ENCODE results near the gene NEURL4.

NEURL4 gene

DNA sequence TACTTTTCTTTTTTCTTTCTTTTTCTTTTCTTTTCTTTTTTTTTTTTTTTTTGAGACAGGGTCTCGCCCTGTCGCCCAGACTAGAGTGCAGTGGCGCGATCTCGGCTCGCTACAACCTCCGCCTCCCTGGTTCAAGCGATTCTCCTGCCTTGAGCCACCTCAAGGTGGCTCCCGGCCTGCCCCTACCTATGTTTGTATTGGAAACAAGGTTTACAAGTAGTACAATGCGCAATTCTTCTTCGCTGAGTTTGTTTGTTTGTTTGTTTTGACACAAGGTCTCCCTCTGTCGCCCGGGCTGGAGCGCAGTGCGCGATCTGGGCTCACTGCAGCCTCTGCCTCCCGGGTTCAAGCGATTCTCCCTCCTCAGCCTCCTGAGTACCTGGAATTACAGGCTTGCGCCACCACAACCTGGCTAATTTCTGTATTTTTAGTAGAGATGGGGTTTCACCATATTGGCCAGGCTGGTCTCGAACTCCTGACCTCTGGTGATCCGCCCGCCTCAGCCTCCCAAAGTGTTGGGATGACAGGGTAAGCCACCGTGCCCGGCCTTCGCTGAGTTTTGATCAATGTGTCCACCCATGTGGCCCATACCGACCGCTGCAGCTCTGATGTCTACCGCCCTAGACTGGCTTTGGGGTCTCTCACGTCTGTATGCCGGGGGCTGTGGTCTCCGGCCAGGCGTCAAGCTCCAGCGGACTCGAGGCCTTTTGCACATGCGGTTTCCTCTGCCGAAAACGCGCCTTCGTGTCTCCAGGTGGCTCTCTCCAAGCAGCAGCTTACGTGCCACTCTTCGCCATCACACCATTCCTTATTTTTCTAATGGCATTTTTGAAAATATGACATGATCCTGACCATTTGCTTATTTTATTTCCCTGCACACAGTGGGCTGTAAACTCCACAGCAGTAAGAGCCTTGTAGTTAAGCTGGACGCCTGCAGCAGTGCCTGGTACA, 33.6 kb downstream of the NEURL4 start:
- no peak for FAIRE-seq

DNA sequence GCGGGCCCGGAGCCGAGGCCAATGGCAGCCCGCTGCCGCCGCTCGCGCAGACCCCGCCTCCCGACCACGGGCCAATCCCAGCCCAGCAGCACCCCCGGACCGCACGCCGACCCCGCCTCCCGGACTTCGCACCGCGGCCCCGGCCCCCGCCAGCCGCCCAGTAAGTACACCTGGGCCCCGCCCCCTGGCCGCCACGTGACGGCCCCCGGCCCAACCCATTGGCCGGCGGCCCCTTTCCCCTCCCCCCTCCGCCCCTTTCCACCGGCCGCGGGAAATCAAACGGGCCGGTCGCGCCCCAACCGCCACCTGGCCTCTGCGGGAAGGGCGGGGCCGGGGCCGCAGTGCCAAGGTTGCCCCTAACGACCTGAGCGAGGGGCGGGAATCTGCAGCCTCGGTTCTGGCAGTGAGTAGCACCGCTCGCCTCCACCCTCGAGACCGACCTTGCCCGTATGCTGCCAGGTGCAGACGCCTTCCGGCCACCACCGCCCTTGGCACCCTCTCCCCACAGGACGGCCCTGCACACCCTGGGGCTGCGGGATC, 34.5 kb downstream of the NEURL4 start, which contains the start of gene YBX2:
Gene YBX2 (minus strand): TSS at position 26 of the 540 bp plus-strand sequence. CDS start 139 bp downstream, outside the sequence.
- no peak for FAIRE-seq

DNA sequence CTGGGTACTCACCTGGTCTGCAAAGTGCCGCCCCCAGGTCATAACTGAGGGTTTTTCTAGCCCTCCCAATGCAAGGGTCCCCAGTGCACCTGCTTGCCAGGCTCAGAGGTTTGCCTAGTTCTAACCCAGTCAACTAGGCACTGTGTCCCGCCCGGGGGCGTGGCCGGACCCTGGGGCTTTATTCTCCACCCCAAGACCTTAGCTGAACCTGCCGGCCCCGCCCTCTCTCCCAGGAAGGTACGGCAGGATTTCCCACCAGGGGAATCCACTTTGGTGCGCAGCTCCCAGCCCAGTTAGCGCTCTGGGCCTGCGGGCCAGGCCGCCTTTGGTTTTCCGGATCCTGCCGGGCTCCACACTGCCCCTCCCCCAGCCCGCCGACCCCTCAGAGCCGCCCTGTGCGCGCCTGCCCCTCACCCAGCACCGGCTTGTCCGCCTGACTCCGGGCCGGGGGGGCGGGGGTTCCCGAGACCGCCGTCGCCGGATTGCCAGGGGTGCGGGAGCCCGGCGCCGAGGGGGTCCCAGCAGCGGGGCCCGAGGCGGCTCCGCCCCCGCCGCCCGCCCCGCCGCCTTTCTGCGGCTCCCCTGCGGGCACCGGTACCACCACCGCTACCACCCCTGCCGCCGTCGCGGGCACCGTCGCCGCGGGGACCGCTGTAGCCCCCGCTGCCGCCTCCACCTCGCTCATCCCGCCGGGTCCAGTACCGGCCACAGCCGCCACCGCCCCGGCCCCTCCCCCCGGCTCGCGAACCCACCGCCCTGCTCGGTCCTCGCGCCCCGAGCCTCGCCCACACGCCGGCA, 35.1 kb downstream of the NEURL4 start:
- no peak for FAIRE-seq

DNA sequence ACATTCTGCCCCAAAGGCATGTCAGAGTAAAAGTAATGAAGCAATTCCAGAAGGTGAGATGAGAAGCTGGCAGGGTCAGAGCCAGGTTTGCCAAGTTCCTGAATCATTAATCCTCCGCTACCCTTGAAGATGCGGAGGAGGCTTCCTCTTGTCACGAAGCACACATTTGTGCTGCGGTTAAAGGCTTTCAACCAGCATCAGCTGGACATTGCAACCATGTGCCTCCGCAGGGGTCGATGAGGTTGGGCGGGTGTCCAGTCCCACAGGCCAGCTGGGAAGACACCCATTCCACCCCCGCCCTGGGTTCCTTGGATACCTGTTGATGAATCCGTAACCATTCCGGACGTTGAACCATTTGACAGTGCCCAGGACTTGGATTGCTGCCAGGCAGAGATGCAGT, 36.0 kb downstream of the NEURL4 start:
- FAIRE-seq = no peak

DNA sequence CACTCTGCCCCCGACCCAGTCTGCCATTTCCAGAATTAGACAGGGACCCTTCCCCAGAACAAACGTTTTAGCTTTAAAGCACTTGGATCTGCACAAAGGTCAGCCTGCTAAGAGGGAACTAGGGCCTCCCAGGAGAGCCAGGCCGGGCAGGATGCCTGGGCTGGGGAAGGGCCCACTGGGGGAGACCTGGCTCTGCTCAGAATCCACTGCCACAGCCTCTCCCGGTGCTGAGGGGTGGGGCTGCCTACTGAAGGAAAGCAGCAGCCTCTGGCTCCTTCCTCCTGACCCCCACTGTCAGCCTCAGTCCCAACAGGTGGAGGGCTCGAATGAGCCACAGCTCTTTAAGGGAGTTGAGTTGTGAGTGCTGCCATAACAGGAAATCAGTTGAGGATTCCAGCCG, 36.4 kb downstream of the NEURL4 start:
- no peak for FAIRE-seq

DNA sequence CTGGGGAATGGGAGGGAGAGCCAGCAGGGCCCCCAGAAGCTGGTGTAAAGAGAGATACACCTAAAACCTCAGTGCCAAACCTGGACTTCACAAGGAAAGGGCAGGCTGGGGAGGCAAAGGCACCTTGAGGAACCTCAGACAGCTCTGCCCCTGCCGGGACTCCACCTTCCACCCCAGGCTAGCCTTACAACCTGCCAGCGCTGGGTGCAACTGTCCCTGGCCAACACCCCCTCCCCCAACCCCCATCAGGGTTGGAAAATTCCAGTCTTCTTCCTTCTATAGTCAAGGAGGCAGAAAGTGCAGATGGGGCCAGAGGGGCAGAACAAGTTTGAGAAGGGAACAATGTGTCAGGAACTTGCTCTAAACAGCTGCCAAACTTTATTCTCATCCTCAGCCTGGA, 36.9 kb downstream of the NEURL4 start:
- no peak for FAIRE-seq

DNA sequence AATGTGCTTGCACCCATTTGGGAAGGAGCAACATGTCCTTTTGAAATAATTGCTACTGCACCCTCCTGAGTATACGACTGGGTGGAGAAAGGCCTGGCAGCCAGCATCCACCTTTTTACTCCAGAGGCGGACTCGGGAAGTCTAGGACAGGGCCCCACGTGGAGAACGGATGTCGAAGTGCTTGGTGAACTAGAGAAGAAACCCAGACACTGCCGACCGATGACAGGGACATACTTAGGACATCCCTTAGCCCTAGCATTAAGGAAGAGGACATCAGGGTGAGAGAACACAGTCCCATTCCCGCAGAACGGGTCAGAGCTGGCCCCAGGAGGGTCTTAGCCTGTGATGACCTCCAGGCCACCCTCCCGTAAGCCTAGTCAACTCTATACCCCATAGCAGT, 38.5 kb downstream of the NEURL4 start:
- no peak for FAIRE-seq

DNA sequence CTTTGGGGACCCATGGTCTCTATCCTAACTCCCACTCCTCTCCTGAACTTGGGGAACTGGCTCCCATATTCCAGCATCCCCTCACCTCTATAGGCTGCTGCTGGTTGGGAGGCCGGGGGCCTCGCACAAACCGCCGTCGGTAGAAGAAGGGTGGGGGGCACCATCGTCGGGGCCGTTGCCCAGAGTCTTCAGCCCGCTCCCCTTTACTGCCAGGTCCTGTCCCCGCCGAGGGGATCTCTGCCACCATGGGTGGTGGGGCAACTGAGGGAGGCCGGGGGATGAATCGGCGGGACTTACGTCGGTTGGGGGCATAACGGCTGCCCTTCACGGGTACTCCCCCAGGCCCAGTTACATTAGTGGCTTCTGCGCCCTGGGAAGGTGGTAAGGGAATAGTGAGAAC, 39.0 kb downstream of the NEURL4 start:
- FAIRE-seq = no peak

DNA sequence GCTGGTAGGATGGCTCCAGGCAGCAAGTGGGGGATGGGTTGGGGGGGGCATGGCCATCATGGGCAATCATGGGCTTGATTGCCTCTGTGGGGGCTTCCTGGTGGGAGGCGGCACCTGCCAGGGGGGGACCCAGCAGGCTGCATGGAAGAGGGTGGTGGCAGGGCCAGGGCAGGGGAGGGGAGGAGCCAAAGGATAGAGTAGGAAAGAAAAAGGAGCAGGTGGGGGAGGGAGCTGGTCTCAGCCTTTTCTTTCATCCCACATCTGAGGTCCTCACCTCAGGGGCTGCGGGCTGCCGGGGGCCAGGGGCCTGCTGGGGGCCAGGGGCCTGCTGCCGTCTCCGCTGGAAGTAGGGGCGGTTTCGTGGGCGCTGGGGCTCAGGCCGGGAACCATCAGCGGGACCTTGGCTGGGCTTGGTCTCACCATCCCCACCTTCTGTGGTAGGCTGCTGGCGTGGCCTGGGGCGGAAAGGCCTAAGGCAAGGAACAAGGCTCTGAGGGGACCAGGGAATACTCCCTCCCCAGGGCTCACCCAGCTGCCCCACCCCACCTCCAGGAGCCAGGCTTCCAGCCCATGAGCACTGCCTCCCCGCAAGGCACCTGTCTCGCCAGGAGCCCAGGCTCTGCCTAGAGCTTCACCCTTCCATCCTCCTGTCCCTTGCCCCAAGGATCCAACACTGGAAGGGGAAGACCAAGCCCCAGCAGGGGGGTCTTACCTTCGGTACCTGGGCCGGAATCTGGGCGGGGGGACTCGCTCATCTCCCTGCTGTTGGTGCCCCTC, 39.7 kb downstream of the NEURL4 start:
- FAIRE-seq = no peak

DNA sequence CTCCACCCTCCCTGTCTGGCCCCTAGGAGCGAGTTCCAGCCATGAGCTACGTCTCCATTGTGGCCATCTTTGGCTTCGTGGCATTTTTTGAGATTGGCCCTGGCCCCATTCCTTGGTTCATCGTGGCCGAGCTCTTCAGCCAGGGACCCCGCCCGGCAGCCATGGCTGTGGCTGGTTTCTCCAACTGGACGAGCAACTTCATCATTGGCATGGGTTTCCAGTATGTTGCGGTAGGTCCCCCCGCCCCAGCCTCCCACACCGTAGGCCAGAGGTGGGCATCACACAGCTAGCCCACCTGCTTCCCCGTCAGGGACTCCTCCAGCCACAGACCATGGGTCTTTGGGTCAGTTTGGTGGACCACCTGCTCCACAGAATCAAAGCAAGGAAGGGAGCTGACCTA, 43.5 kb downstream of the NEURL4 start:
- no peak for FAIRE-seq

DNA sequence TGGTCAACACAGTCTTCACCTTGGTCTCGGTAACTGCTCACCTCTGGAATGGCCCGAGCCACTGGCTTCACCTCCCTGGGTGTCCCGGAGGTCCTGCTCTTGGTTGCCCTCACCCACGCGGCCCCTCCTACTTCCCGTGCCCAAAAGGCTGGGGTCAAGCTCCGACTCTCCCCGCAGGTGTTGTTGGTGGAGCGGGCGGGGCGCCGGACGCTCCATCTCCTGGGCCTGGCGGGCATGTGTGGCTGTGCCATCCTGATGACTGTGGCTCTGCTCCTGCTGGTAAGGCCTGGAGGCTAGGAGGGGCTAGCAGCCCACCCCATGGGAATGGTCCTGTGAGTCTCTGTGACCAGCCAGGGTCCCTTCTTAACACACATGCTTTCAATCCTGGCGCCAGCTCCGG, 44.2 kb downstream of the NEURL4 start:
- FAIRE-seq = no peak

DNA sequence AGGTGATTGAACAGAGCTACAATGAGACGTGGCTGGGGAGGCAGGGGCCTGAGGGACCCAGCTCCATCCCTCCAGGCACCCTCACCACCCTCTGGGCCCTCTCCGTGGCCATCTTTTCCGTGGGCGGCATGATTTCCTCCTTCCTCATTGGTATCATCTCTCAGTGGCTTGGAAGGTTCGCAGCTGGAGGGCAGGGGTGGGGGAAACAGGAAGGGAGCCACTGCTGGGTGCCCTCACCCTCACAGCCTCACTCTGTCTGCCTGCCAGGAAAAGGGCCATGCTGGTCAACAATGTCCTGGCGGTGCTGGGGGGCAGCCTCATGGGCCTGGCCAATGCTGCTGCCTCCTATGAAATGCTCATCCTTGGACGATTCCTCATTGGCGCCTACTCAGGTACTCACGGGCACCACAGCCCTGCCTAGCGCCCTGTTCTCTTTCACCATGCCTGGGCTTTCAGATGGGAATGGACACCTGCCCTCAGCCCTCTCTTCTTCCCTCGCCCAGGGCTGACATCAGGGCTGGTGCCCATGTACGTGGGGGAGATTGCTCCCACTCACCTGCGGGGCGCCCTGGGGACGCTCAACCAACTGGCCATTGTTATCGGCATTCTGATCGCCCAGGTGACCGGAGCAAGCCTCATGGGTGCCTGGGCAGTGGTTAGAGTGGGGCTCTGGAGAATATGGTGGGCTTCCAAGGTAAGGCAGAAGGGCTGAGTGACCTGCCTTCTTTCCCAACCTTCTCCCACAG, 45.5 kb downstream of the NEURL4 start:
- no peak for FAIRE-seq

DNA sequence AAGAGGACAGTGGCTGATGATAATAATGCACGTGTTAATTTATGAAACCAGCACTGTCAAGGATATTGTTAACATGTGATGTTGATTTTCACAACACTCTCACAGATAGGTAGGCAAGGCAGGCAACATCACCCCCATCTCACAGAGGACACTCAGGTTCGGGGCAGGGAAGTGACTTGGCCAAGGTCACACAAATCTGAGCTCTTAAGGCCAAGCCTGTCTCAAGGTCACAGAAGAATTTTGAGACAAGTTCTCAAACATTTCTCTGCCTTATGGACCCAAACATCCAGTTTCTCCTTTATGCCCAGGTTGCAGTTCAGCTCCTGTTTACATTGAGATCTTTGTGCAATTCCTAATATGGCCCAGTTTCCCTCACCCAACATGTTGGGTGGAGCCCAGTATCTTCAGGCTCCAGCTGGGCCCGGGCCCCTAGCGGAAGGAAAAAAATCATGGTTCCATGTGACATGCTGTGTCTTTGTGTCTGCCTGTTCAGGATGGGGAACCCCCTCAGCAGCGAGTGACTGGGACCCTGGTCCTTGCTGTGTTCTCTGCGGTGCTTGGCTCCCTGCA, 46.3 kb downstream of the NEURL4 start:
- no peak for FAIRE-seq

DNA sequence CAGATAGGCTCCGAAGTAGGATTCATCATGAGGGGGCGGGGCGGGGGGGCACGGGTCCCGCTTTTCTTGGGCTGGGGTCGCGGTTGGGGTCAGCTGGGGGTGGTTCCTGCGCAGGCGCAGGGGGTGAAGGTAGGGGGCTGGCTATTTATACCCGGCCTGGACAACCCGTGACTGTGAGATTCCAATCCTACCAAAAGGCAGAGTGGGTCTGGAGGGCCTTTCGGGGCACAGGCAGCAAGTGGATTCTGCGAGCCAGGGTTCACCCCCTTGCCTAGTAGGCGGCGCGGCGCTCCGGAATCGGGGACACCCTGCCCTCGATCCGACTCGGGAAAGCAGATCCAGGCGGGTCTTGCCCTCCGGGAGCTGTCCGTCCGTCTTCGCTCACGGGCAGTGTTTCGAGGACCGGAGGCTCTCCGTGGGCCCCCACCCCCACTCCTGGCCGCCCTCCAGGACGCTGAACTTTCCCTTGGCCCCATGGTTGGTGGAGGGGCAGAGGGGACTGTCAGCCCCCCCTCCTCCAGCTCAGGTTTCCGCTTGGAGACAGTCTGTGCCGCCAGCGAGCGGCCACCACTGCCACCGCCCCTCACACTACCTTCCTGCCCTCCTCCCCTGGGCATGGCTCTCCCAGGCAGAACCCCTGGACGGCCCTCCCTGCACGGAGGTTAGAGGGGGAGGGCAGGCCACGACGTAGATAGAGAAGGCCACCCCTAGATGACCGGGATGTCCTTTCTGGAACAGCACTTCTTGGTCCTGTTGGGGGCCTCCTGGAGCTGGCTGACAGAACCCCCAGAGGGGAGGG, 47.0 kb downstream of the NEURL4 start:
- FAIRE-seq = no peak

DNA sequence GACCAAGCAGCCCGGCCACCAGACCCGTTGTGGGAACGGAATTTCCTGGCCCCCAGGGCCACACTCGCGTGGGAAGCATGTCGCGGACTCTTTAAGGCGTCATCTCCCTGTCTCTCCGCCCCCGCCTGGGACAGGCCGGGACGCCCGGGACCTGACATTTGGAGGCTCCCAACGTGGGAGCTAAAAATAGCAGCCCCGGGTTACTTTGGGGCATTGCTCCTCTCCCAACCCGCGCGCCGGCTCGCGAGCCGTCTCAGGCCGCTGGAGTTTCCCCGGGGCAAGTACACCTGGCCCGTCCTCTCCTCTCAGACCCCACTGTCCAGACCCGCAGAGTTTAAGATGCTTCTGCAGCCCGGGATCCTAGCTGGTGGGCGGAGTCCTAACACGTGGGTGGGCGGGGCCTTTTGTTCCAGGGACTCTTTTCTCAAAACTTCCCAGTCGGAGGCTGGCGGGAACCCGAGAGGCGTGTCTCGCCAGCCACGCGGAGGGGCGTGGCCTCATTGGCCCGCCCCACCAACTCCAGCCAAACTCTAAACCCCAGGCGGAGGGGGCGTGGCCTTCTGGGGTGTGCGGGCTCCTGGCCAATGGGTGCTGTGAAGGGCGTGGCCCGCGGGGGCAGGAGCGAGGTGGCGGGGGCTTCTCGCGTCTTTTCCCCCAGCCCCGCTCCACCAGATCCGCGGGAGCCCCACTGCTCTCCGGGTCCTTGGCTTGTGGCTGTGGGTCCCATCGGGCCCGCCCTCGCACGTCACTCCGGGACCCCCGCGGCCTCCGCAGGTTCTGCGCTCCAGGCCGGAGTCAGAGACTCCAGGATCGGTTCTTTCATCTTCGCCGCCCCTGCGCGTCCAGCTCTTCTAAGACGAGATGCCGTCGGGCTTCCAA, 47.8 kb downstream of the NEURL4 start, which contains the start of gene SLC2A4:
Gene SLC2A4 (plus strand): TSS at position 645 of the 879 bp plus-strand sequence. CDS start 217 bp downstream, at position 862.
- no peak for FAIRE-seq

DNA sequence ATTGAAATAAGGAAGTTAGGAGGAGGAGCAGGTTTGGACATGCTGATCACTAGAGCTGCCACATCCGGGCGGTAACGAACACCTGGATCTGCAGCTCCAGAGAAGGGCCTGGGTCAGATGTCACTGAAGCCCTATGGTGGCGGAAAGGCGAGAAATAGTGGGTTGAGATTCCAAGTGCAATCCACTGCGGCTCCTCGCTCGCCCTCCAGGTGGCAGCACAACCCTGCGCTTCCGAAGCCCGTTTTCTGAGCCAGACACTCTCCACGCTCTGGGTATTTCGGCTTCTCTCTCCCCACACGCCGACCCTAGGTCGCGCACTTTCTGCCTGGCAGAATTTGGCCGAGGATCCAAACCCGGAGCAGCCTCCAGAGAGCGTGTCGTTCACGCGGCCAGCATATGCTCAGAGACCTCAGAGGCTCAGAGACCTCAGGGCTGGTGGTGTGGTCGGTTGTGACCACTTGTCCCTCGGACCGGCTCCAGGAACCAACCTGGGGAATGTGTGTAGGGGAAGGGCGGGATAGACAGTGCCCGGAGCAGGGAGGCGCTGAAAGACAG, 48.5 kb downstream of the NEURL4 start:
- FAIRE-seq = peak; percentile 45

DNA sequence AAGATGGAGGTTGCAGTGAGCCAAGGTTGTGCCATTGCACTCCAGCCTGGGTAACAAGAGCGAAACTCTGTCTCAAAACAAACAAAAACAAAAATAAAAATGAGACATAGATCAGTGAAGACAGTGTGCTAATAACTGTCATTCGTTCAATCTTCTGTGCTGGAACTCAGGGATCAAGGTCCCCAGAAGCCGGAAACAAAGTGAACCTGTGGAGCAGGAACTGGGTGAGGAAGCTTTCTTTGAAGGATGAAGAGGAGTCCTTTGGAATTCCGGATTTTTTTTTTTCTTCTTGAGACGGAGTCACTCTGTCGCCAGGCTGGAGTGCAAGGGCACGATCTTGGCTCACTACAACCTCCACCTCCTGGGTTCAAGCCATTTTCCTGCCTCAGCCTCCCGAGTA, 49.7 kb downstream of the NEURL4 start:
- no peak for FAIRE-seq

DNA sequence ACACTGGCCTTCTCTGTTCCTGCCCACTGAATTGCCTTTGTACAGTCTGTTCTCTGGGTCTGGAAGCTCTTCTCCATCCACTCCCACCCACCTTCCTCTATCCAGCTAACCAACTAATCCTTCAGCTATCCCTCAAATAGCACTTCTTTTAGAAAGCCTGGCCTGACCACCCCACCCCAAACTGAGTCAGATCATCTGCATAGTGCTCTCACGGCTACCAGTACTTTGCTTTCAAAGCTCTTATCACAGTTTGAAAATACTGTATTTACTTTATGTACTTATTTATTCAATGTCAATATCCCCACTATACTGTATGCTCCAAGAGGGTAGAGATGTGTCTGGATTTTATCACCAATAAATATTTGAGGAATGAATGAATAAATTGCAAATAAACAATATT, 62.4 kb downstream of the NEURL4 start:
- no peak for FAIRE-seq
